HG03045 (cell line): ENCODE results near the gene TIPIN.
"Not testable (repeated sequence)": the region's sequence is repeated elsewhere in the genome, so short reads cannot be mapped to it uniquely, and the experiment has no call there.

ENCODE experiments used
- ATAC-seq: cut with Tn5 transposase; IDR thresholded peaks from one replicate; pipeline ENCODE4 v1.9.1; 2021; ENCODE audit warnings: mild to moderate bottlenecking, moderate library complexity; ENCODE audit not compliant: unreplicated experiment

The TIPIN gene

DNA sequence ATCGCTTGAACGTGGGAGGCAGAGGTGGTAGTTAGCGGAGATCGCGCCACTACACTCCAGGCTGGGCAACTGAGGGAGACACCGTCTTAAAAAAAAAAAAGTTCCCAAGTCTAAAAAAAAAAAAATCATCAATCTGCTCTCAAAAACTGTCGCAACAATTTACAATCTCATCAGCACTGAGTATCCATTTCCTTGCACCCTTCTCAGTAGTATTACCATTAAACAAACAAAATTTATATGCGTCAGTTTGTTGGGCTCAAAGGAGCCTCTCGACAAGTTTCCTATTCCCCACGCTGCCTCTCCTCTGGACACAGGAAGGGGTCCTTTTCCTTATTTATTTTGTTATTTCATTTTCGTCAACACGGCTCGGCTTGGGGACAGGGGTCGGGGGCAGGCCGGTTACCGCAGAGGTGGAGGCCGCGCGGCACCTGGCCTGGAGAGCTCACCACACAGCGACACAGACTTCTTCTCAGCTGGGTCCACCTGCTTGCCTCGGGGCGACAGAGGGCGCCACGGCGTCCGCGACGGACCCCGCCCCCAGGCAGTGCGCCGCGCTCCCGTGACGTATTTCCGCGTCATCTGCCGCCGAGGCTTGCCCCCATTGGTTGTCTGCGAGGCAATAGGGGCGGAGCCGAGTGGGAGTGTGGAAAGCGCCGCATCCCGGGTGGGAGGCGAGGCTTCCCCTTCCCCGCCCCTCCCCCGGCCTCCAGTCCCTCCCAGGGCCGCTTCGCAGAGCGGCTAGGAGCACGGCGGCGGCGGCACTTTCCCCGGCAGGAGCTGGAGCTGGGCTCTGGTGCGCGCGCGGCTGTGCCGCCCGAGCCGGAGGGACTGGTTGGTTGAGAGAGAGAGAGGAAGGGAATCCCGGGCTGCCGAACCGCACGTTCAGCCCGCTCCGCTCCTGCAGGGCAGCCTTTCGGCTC, 30.0 kb upstream of the TIPIN start, which contains the start of gene MAP2K1:
Gene MAP2K1 (plus strand): TSS at position 709 of the 920 bp plus-strand sequence. CDS start 436 bp downstream, outside the sequence.
- peak; percentile 84 for ATAC-seq

DNA sequence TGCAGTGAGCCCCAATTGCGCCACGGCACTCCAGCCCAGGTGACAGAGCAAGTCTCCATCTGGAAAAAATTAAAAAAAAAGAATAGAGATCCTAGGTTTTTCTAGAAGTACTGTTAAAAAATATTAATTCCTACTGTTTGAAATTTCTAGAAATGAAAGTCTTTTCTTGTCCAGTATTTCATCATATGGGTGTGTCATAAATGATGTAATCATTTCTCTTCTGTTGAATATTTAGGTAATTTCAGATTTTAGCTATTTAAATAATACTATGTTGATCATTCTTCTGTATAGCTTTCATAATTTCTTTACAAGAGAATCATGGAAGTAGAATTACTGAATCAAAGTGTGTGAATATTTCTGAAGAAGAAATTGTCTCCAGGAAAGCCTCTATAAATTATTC, 24.9 kb upstream of the TIPIN start:
- not testable (repeated sequence) for ATAC-seq

DNA sequence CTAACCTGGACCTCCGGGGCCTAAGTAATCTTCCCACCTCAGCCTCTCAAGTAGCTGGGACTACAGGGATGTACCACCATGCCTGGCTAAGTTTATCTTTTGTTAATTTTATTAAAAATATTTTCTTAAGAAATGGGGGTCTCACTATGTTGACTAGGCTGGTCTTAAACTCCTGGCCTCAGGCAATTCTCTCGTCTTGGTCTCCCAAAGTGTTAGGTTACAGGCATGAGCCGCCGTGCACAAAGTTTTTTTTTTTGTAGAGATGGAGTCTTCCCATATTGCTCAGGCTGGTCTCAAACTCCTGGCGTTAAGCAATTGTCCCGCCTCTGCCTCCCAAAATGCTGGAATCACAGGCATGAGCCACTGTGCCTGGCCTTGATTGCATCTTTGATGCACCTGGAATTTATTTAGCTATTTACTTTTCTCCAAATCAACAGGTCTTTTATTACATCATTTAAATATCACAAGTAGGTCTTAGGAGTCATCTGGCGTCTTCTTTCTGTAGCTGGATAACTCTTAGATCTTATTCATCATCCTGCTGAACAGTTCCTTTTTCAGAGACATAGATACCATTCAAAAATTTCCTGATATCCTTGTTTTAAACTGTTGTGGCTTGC, 22.4 kb upstream of the TIPIN start:
- ATAC-seq: no peak

DNA sequence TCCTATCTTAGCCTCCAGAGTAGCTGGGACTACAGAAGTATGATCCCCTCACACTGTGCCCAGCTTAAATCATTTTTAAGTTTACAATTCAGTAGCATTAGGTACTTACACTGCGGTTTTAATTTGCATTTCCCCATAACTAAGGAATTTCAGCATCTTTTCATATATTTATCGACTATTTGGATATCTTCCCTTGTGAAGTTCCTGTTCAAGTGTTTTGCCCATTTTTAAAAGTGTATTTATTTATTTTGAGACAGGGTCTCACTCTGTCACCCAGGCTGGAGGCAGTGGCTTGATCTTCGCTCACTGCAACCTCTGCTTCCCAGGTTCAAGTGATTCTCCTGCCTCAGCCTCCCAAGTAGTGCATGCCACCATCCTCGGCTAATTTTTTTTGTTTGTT, 17.7 kb upstream of the TIPIN start:
- ATAC-seq: no peak

DNA sequence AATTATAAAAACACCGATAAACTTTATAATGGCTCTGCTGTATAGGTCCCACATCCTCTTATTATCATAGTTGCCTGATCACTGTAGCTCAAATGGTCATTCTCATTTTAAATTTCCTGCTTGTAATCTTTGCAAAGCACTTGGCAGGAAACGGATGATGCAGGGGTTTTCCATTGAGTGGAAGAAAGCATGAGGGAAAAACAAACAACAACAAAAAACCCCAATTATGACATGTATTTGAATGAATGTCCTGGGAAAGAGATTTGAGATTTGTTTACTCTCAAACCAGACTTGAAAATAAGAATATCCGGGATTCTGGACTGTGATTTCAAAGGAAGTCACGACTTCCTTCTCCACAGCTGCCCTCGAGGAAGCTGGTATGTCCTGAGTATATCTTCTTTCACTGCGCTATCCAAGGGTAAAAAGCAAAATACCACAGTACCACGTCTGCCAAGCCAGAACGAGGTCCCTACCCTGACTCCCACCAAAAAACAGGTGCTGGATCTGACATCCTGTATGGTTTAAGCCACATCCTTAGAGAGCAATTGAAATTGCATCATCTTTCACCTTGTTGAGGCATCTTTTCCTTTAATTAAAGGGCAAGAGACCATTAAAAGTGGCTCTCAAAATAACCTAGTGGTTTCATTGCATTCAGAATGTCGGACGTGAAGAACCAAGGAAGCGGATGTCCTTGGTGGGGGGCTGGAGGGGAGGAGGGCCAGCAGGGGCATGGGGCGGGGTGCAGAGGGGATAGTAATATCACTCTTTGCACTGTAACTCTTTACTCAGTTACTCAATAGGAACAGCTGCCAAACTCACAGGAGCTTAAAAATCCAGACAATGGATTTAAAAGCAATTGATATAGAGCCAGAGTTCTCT, 13.5 kb upstream of the TIPIN start:
- no peak for ATAC-seq

DNA sequence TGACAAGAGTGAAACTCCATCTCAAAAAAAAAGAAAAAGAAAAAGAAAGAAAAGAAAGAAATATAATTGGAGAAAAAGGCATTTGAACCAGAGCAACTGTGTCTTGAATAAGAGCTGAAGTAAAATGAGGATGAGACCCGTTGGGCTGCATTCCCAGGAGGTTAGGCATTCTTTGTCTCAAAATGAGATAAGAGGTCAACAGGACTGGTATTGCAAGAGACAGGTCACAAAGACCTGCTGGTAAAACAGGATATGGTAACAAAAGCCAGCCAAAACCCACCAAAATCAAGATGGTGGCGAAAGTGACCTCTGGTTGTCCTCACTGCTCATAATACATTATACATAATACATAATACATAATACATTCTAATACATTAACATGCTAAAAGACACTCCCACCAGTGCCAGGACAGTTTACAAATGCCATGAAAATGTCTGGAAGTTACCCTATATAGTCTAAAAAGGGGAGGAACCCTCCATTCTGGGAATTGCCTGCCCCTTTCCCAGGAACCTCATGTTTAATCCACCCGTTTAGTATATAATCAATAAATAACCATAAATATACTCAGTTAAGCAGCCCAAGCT, 8.6 kb upstream of the TIPIN start:
- no peak for ATAC-seq

DNA sequence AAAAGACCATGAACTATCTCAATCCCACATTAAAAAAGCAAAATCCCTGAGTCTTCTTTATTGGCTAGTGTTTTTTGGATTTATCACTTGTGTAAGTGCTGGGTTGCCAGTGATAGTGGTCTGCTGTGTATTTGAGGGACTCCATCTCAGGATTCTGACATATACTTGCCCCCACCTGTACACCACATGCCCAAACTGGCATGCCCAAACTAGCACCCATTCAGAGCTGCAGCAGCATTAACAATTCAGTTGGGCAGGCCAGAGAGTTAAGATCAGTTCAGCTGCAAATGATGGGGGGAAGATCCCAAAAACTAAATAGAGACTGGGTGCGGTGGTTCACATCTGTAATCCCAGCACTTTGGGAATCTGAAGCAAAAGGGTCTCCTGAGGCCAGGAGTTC, 6.3 kb upstream of the TIPIN start:
- ATAC-seq: no peak

DNA sequence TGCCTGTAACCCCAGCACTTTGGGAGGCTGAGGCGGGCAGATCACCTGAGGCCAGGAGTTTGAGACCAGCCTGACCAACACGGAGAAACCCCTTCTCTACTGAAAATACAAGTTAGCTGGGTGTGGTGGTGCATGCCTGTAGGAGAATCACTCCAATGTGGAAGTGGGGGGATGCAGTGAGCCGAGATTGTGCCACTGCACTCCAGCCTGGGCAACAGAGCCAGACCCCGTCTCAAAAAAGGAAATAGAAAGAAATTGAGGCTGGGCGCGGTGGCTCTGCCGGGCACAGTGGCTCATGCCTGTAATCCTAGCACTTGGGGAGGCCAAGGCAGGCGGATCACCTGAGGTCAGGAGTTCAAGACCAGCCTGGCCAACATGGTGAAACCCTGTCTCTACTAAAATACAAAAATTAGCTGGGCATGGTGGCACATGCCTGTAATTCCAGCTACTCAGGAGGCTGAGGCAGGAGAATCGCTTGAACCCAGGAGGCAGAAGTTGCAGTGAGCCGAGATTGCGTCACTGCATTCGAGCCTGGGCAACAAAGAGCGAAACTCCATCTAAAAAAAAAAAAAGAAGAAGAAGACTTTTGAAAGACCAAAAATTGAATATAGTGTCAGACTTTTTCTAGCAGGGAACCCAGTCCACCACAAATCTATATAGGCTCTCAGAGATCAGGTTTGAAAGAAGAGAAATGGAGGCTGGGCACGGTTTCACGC, 5.4 kb upstream of the TIPIN start:
- not testable (repeated sequence) for ATAC-seq

DNA sequence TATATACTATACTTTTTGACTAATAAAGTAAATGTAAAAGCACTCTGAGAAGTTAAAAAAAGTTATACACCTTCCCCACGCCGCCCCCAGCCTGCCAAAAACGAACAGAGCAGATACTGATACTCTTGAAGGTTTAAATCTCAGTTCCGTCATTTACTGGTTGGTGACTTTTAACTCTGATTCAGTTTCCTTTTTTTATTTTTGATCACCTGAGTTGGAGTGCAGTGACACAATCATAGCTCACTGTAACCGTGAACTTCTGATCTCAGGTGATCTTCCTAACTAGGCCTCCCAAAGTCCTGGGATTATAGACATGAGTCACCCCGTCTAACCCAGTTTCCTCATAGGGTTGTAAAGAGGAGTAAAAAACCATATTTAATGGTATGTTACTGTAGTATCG, 3.3 kb upstream of the TIPIN start:
- ATAC-seq: no peak

DNA sequence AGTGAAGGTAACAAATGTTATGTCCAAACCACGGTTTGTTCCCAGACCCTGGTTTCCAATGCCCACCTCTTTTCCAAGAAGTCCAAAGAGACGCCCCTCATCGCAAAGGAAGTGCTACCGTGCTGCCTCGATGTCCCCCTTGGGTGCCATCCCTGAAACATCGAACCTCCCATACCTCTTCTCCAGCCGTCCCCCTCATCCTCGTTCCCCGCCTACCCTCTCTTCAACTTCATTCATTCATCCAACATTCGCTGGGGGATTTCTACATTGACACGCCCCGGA, 467 bp downstream of the TIPIN start:
- no peak for ATAC-seq

DNA sequence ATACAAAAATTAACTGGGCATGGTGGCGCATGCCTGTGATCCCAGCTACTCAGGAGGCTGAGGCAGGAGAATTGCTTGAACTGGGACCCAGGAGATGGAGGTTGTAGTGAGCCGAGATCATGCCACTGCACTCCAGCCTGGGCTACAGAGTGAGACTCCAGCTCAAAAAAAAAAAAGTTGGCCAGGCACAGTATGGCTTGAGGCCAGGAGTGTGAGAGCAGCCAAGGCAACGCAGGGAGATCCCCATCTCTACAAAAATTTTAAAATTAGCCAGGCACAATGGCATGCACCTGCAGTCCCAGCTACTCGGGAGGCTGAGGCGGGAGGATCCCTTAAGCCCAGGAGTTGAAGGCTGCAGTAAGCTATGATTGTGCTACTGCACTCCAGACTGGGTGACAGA, 8.0 kb downstream of the TIPIN start:
- not testable (repeated sequence) for ATAC-seq

DNA sequence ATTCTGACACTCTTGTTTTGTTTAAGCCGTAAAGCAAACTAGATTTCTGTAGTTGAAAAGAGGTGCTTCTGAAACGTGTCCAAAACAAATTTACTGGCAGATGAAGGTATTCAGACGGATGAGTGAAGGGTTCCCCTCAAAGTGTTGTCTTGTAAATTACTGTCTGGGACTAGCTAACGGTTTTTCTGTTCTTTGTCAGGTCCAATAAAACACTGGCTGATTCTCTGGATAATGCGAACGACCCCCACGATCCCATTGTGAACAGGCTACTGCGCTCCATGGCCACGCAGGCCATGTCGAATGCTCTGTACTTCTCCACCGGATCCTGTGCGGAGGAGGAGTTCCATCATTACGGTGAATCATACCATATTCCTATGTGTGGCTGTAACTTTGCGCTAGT, 27.7 kb downstream of the TIPIN start:
- ATAC-seq: no peak

DNA sequence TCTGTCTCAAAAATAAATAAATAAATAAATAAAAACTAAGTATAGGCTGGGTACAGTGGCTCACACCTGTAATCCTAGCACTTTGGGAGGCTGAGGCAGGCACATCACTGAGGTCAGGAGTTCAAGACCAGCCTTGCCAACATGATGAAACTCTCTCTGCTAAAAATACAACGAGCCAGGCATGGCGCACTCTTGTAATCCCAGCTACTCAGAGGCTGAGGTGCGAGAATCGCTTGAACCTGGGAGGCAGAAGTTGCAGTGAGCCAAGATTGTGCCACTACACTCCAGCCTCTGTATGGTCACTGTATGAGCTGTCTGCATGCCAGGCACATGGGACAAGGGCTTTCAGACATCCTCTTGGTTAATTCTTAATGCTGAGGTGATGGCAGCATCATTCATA, 28.7 kb downstream of the TIPIN start:
- ATAC-seq: no peak

DNA sequence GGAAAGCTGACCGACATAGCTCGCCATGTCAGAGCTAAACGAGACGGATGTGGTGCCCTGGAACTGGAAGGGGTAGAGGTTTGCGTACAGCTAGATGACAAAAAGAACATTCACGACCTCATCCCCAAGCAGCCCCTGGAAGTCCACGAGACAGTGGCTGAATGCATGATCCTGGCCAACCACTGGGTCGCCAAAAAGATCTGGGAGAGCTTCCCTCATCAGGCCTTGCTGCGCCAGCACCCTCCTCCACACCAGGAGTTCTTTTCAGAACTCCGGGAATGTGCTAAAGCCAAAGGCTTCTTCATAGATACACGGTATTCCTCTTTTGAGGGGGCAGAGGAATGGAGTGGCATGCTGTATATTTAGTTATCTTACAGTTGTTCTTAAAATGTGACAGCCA, 30.4 kb downstream of the TIPIN start:
- ATAC-seq: no peak

DNA sequence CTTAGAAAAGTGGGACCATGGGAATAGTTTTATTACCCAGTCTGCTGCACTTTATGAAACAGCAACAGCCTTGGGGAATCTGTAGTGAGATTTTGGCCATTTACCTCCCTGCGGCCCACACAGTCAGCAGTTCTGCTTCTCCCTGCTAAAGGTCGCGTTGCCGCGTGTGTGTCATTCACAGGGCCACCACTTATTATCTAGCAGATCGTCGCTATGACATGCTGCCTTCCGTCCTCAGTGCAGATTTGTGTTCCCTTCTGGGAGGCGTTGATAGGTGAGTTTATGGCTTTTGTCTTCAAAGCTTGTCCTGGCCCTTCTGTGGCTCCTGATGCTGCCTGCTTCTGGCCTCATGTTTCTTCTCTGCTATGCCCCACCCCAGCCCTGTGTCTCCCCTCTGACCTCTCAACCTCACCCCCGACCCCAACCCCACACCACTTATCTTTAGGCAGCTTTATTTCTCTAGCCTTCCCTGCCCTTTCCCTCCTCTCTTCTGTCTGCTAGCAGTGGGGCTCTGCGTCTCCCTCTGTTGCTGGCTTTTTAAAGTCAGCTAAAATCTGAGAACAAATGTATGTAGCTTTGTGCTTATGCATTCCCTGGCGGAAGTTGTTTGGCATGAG, 33.1 kb downstream of the TIPIN start:
- ATAC-seq: no peak

DNA sequence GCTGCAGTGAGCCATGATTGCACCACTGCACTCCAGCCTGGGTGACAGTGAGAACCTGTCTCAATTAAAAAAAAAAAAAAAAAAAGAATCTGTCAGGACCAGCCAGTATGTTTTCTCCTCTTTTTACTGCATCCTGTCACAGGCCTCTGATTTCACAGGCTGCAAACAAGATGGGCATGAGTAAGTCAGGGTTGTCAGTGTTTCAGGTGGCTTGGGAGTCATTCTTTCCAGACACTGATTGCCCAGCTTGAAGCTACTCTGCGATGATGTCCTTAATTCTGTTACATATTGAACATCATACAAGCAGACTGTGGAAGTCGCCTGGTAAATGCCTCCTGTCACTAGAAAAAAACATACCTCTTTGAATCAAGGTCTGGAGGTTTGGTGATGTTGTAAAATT, 44.3 kb downstream of the TIPIN start:
- ATAC-seq: no peak

DNA sequence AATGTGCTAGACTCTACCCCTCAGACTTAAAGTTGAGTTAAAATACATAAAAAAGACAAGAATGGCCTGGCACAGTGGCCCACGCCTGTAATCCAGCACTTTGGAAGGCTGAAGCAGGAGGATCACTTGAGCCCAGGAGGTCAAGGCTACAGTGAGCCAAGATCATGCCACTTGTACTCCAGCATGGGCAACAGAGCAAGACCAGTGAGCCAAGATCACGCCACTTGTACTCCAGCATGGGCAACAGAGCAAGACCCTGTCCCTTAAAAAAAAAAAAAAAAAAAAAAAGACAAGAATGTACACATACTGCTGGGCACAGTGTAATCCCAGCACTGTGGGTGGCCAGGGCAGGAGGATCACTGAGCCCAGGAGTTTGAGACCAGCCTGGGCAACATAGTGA, 45.7 kb downstream of the TIPIN start:
- no peak for ATAC-seq

DNA sequence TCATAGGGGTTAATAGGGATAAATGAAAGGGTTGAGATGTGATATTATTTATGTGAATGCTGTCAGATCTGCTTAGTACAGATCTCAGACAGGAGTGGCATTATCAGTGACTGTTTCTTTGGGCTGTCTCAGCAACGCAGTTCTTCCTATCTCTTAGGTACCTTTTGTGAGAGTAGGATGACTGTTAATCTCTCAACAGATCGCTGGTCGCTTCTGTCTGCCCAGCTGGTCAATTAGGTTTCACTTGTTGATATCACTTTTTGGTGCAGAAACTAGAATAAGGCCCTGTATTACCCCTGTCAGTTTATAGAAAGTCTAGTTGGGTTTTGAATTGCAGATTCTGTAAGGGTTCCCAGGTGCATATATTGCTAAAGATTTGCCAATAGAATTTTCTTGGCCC, 46.7 kb downstream of the TIPIN start:
- ATAC-seq: no peak

DNA sequence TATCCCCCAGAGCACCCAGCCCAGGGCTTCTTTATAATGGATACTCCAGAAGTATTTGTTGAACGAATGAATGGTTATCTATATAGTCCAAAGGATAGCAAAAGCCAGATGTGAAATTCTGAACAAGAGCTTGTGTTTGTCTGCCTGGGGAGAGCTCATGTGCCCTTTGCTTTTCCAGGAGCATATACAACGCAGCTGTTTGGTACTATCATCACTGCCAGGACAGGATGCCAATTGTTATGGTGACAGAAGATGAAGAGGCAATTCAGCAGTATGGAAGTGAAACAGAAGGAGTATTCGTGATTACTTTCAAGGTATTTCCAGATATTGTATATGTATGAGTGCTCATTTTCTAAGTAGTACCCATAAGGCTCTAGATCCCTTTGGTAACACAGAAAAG, 48.0 kb downstream of the TIPIN start:
- ATAC-seq: no peak

DNA sequence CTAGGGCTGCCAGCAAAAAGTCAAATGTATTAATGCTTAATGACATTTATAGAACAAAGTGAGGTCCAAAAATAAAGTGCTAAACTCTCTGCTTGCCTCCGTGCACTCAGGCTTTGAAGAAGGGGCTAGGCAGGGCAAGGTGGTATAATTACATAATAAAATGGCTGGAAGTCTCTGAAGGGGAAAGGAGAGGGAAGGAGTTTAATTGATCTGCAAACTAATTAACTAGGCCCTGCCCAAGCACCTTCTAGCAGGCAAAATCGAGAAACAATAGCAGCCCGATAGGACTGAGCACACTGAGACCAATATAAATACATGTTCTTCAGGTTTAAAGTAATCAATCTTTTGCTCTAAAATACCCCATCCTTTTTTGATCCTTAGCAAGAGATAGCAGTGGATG, 50.1 kb downstream of the TIPIN start:
- no peak for ATAC-seq
